Measurements from ENCODE around the gene TTC23. TPM values are rescaled to one million over a fixed set of nuclear protein-coding genes. Genes with fewer than 3 reads are reported as not detected.
"Not testable (repeated sequence)": the region's sequence is repeated elsewhere in the genome, so short reads cannot be mapped to it uniquely, and the experiment has no call there.

TTC23 gene
- polyA plus RNA-seq, 1 donor (not counting 4 experiments of a cell fraction or from before 2014, with no cell fraction given): 6.7 TPM

DNA sequence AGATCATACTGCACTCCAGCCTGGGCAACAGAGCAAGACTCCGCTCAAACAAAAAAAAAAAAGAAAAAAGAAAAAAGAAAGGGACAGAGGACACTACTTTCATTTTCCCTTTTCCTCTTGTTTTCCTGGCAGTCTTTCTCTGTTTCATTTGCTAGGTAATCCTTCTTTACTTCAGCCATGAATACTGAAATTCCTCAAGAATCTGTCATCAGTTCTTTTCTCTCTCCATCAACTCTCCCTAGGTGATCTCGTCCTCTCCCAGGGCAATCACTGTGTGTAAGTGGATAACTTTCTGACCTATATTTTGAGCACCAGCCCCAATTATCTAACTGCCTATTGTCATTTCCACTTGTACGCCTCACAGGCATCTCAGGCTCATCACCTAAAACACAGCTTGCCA is 51.5 kb downstream of the TTC23 start:
- Histone ChIP-seq H3K4me2 (ENCODE audit: control insufficient read depth, extremely low read depth, insufficient read depth, low read depth, low read length) (no peak overlapping the region), H3K36me3 (ENCODE audit: control insufficient read depth in 2 of 2, extremely low read depth in 1 of 2, insufficient read depth in 2 of 2, low read length in 2 of 2) (peaks cover 0 to 7% of the 10 kb centered on the region in 2 experiments), H3K9me1 (ENCODE audit: control insufficient read depth, extremely low read depth, insufficient read depth, low read length) (no peaks in the 10 kb centered on the region), H3K4me1 (ENCODE audit: control insufficient read depth, extremely low read depth, insufficient read depth, low read length) (no peaks in the 10 kb centered on the region), H3K4me3 (ENCODE audit: control insufficient read depth in 2 of 3, extremely low read depth in 1 of 3, insufficient read depth in 2 of 3, low read depth in 1 of 3, low read length in 3 of 3) (no peak overlapping the region), H3K27me3 (ENCODE audit: control insufficient read depth, extremely low read depth, insufficient read depth, low read length) (no peaks in the 10 kb centered on the region), H3K27ac (ENCODE audit: control insufficient read depth, insufficient read depth, low read length) (no peak overlapping the region), H4K20me1 (ENCODE audit: control insufficient read depth, extremely low read depth, insufficient read depth, low read length) (no peaks in the 10 kb centered on the region), H3K9ac (ENCODE audit: control insufficient read depth, extremely low read depth, insufficient read depth, low read length) (no peak overlapping the region), H3K79me2 (ENCODE audit: control insufficient read depth, insufficient read depth, low read length) (no peaks in the 10 kb centered on the region), H2AFZ (ENCODE audit: control insufficient read depth, low read length) (no peak overlapping the region), H3K9me3 (ENCODE audit: control insufficient read depth, low read depth, low read length) (no peaks in the 10 kb centered on the region)
- FAIRE-seq (no peak), DNase-seq (ENCODE audit: low read depth, low spot score) (no peak)
- dilution Hi-C loops (cut with MboI; ENCODE audit: extremely low pct_ligation_motif_present, low sequenced_read_pairs): no loop called here
- TF ChIP-seq, protein P1, sequence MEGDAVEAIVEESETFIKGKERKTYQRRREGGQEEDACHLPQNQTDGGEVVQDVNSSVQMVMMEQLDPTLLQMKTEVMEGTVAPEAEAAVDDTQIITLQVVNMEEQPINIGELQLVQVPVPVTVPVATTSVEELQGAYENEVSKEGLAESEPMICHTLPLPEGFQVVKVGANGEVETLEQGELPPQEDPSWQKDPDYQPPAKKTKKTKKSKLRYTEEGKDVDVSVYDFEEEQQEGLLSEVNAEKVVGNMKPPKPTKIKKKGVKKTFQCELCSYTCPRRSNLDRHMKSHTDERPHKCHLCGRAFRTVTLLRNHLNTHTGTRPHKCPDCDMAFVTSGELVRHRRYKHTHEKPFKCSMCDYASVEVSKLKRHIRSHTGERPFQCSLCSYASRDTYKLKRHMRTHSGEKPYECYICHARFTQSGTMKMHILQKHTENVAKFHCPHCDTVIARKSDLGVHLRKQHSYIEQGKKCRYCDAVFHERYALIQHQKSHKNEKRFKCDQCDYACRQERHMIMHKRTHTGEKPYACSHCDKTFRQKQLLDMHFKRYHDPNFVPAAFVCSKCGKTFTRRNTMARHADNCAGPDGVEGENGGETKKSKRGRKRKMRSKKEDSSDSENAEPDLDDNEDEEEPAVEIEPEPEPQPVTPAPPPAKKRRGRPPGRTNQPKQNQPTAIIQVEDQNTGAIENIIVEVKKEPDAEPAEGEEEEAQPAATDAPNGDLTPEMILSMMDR (optimal IDR thresholded peaks at IDR 0.05 in 1 of 3, IDR thresholded peaks at IDR 0.05 in 1 of 3, conservative IDR thresholded peaks at IDR 0.05 in 1 of 3; ENCODE audit: extremely low read depth in 1 of 3, insufficient read depth in 2 of 3, low read length in 3 of 3): no peak
- no peak for TF ChIP-seq EZH2 (IDR thresholded peaks at IDR 0.05; ENCODE audit: low read length)

DNA sequence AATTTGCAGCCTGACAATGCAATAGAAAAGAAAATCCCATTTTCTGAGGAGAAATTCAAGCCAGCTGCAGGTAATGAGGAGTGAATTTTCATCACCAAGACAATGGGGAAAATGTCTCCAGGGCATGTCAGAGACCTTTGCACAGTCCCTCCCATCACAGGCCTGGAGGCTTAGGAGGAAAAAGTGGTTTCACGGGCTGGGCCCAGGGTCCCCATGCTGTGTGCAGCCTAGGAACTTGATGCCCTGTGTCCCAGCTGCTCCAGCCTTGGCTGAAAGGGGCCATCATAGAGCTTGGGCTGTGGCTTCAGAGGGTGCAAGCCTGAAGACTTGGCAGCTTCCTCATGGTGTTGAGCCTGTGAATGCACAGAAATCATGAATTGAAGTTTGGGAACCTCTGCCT is 57.2 kb downstream of the TTC23 start:
- dilution Hi-C loops (cut with MboI; ENCODE audit: extremely low pct_ligation_motif_present, low sequenced_read_pairs); H3K27ac ChIP-seq (ENCODE audit: control insufficient read depth, insufficient read depth, low read length); H3K9me3 ChIP-seq (ENCODE audit: control insufficient read depth, low read depth, low read length); H3K9ac ChIP-seq (ENCODE audit: control insufficient read depth, extremely low read depth, insufficient read depth, low read length); H3K9me1 ChIP-seq (ENCODE audit: control insufficient read depth, extremely low read depth, insufficient read depth, low read length); H3K79me2 ChIP-seq (ENCODE audit: control insufficient read depth, insufficient read depth, low read length); FAIRE-seq; H3K4me1 ChIP-seq (ENCODE audit: control insufficient read depth, extremely low read depth, insufficient read depth, low read length); H3K27me3 ChIP-seq (ENCODE audit: control insufficient read depth, extremely low read depth, insufficient read depth, low read length); H4K20me1 ChIP-seq (ENCODE audit: control insufficient read depth, extremely low read depth, insufficient read depth, low read length); DNase-seq (ENCODE audit: low read depth, low spot score); H3K4me3 ChIP-seq (ENCODE audit: control insufficient read depth in 2 of 3, extremely low read depth in 1 of 3, insufficient read depth in 2 of 3, low read depth in 1 of 3, low read length in 3 of 3); H3K4me2 ChIP-seq (ENCODE audit: control insufficient read depth, extremely low read depth, insufficient read depth, low read depth, low read length); H2AFZ ChIP-seq (ENCODE audit: control insufficient read depth, low read length): not testable (repeated sequence)
- H3K36me3 ChIP-seq (ENCODE audit: control insufficient read depth in 2 of 2, extremely low read depth in 1 of 2, insufficient read depth in 2 of 2, low read length in 2 of 2): peaks cover 0 to 12% of the 10 kb centered on the region in 2 experiments

DNA sequence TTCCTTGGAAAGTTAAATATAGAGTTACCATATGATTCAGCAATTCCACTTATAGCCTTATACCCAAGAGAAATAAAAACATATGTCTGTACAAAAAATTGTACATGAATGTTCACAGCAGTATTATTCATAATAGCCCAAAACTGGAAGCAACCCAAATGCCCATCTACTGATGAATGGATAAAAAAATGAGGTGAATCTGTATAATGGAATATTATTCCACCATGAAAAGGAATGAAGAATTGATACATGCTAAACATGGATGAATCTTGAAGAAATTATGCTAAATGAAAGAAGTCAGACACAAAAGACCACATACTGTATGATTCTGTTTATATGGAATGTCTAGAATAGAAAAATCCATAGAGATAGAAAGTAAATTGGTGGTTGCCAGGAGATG is 61.4 kb downstream of the TTC23 start:
- no peaks in the 10 kb centered on the region for H3K4me1 ChIP-seq (ENCODE audit: control insufficient read depth, extremely low read depth, insufficient read depth, low read length)
- H4K20me1 ChIP-seq (ENCODE audit: control insufficient read depth, extremely low read depth, insufficient read depth, low read length): no peaks in the 10 kb centered on the region
- H3K36me3 ChIP-seq (ENCODE audit: control insufficient read depth in 2 of 2, extremely low read depth in 1 of 2, insufficient read depth in 2 of 2, low read length in 2 of 2): peaks cover 0 to 13% of the 10 kb centered on the region in 2 experiments
- H3K9ac ChIP-seq (ENCODE audit: control insufficient read depth, extremely low read depth, insufficient read depth, low read length): no peak overlapping the region
- H3K9me3 ChIP-seq (ENCODE audit: control insufficient read depth, low read depth, low read length): peaks cover 2% of the 10 kb centered on the region
- H2AFZ ChIP-seq (ENCODE audit: control insufficient read depth, low read length): no peak overlapping the region
- no peaks in the 10 kb centered on the region for H3K79me2 ChIP-seq (ENCODE audit: control insufficient read depth, insufficient read depth, low read length)
- no peak overlapping the region for H3K4me2 ChIP-seq (ENCODE audit: control insufficient read depth, extremely low read depth, insufficient read depth, low read depth, low read length)
- no peak overlapping the region for H3K27ac ChIP-seq (ENCODE audit: control insufficient read depth, insufficient read depth, low read length)
- no peaks in the 10 kb centered on the region for H3K27me3 ChIP-seq (ENCODE audit: control insufficient read depth, extremely low read depth, insufficient read depth, low read length)
- dilution Hi-C loops (cut with MboI; ENCODE audit: extremely low pct_ligation_motif_present, low sequenced_read_pairs): no loop called here
- no peak for TF ChIP-seq EZH2 (IDR thresholded peaks at IDR 0.05; ENCODE audit: low read length)
- TF ChIP-seq, protein P1 (optimal IDR thresholded peaks at IDR 0.05 in 1 of 3, IDR thresholded peaks at IDR 0.05 in 1 of 3, conservative IDR thresholded peaks at IDR 0.05 in 1 of 3; ENCODE audit: extremely low read depth in 1 of 3, insufficient read depth in 2 of 3, low read length in 3 of 3): no peak
- H3K4me3 ChIP-seq (ENCODE audit: control insufficient read depth in 2 of 3, extremely low read depth in 1 of 3, insufficient read depth in 2 of 3, low read depth in 1 of 3, low read length in 3 of 3): no peak overlapping the region
- no peak for DNase-seq (ENCODE audit: low read depth, low spot score)
- no peaks in the 10 kb centered on the region for H3K9me1 ChIP-seq (ENCODE audit: control insufficient read depth, extremely low read depth, insufficient read depth, low read length)
- FAIRE-seq: no peak
